Mesenchymal stem cell (in vitro differentiated cells and primary cell): ENCODE data around the gene TTYH1.

ENCODE experiments used
- DNase-seq: peaks from one replicate; pipeline ENCODE4 v3.0.0-alpha.2; 2013
- H2AFZ ChIP-seq: one replicate; pipeline ENCODE4 v1.6.1; 2013; ENCODE audit warnings: low read depth, mild to moderate bottlenecking, control low read depth, inconsistent platforms, low read length, moderate library complexity
- H2AK5ac ChIP-seq: 2 replicates; pipeline ENCODE4 v1.6.1; 2013; ENCODE audit warnings: low read length, moderate library complexity, mild to moderate bottlenecking, inconsistent platforms; ENCODE audit not compliant: severe bottlenecking
- H2BK120ac ChIP-seq: one replicate; pipeline ENCODE4 v1.6.1; 2013; ENCODE audit warnings: low read depth, mild to moderate bottlenecking, inconsistent platforms, low read length, moderate library complexity
- H2BK12ac ChIP-seq, 2 experiments: one replicate each; pipeline ENCODE4 v1.6.1; 2013; ENCODE audit warnings: inconsistent platforms in 2 of 2, low read length in 2 of 2, mild to moderate bottlenecking in 2 of 2, moderate library complexity in 2 of 2, control low read depth in 1 of 2
- H2BK15ac ChIP-seq: one replicate; pipeline ENCODE4 v1.6.1; 2013; ENCODE audit warnings: mild to moderate bottlenecking, low read depth, inconsistent platforms; ENCODE audit not compliant: poor library complexity, severe bottlenecking
- H2BK5ac ChIP-seq: 2 replicates; pipeline ENCODE4 v1.6.1; 2013; ENCODE audit warnings: low read depth, mild to moderate bottlenecking, low read length, control low read depth, inconsistent platforms; ENCODE audit not compliant: poor library complexity, severe bottlenecking
- H3K14ac ChIP-seq, 2 experiments: one replicate each; pipeline ENCODE4 v1.6.1; 2013; ENCODE audit warnings: inconsistent platforms in 2 of 2, low read length in 2 of 2, control low read depth in 1 of 2, mild to moderate bottlenecking in 1 of 2, moderate library complexity in 1 of 2
- H3K18ac ChIP-seq, 2 experiments: one replicate each; pipeline ENCODE4 v1.6.1; 2013; ENCODE audit warnings: inconsistent platforms in 2 of 2, low read length in 2 of 2, control low read depth in 1 of 2, low read depth in 1 of 2, mild to moderate bottlenecking in 1 of 2
- H3K23ac ChIP-seq, 2 experiments: one replicate each; pipeline ENCODE4 v1.6.1; 2013; ENCODE audit warnings: inconsistent platforms in 2 of 2, low read length in 2 of 2, mild to moderate bottlenecking in 2 of 2, moderate library complexity in 2 of 2, control low read depth in 1 of 2
- H3K27ac ChIP-seq: 2 replicates; pipeline ENCODE4 v1.5.1; 2013; ENCODE audit warnings: mild to moderate bottlenecking, moderate library complexity, low read length, control low read depth, inconsistent platforms; ENCODE audit not compliant: poor library complexity, severe bottlenecking
- H3K27me3 ChIP-seq, 2 experiments: 2 replicates each; pipeline versions ENCODE4 v1.6.1 to v1.7.0; 2013; ENCODE audit warnings: low read length in 2 of 2, mild to moderate bottlenecking in 2 of 2, moderate library complexity in 2 of 2, control low read depth in 1 of 2, inconsistent platforms in 1 of 2; ENCODE audit not compliant: control insufficient read depth in 1 of 2, insufficient read depth in 1 of 2
- H3K36me3 ChIP-seq, 2 experiments: 2 replicates each; pipeline versions ENCODE4 v1.6.1 to v1.7.0; 2013; ENCODE audit warnings: low read length in 2 of 2, control low read depth in 1 of 2, inconsistent platforms in 1 of 2, low read depth in 1 of 2, mild to moderate bottlenecking in 1 of 2; ENCODE audit not compliant: insufficient read depth in 2 of 2, control insufficient read depth in 1 of 2
- H3K4ac ChIP-seq, 2 experiments: one replicate each; pipeline ENCODE4 v1.6.1; 2013; ENCODE audit warnings: inconsistent platforms in 2 of 2, low read length in 2 of 2, mild to moderate bottlenecking in 2 of 2, moderate library complexity in 2 of 2, control low read depth in 1 of 2, low read depth in 1 of 2
- H3K4me1 ChIP-seq: 2 replicates; pipeline ENCODE4 v1.6.1; 2013; ENCODE audit warnings: low read depth, low read length, control low read depth; ENCODE audit not compliant: control insufficient read depth, insufficient read depth
- H3K4me2 ChIP-seq: 2 replicates; pipeline ENCODE4 v1.6.1; 2013; ENCODE audit warnings: low read length, mild to moderate bottlenecking, inconsistent platforms; ENCODE audit not compliant: poor library complexity, severe bottlenecking
- H3K4me3 ChIP-seq, 2 experiments: 2 replicates each; pipeline versions ENCODE4 v1.5.1 to v1.7.0; 2013; ENCODE audit warnings: low read length in 2 of 2, mild to moderate bottlenecking in 2 of 2, control low read depth in 1 of 2, low read depth in 1 of 2; ENCODE audit not compliant: insufficient read depth in 1 of 2
- H3K79me1 ChIP-seq: replicated peaks from 2 replicates; pipeline ENCODE4 v1.6.1; 2013; ENCODE audit warnings: mild to moderate bottlenecking, control low read depth, low read length, inconsistent platforms; ENCODE audit not compliant: poor library complexity, severe bottlenecking
- H3K9ac ChIP-seq: 2 replicates; pipeline ENCODE4 v1.7.0; 2013; ENCODE audit warnings: mild to moderate bottlenecking, low read length, moderate library complexity
- H3K9me3 ChIP-seq: 2 replicates; pipeline ENCODE4 v1.7.0; 2013; ENCODE audit warnings: mild to moderate bottlenecking, low read length; ENCODE audit not compliant: control insufficient read depth
- H4K8ac ChIP-seq: one replicate; pipeline ENCODE4 v1.6.1; 2013; ENCODE audit warnings: inconsistent platforms, mild to moderate bottlenecking, low read length, moderate library complexity
- H4K91ac ChIP-seq: one replicate; pipeline ENCODE4 v1.6.1; 2013; ENCODE audit warnings: mild to moderate bottlenecking, low read length, inconsistent platforms
- WGBS: methylation state at CpG from one replicate; pipeline ENCODE4 v1.1.7; 2013; ENCODE audit warnings: mixed read lengths; 5-methylcytosine and 5-hydroxymethylcytosine counted together

The TTYH1 gene

DNA sequence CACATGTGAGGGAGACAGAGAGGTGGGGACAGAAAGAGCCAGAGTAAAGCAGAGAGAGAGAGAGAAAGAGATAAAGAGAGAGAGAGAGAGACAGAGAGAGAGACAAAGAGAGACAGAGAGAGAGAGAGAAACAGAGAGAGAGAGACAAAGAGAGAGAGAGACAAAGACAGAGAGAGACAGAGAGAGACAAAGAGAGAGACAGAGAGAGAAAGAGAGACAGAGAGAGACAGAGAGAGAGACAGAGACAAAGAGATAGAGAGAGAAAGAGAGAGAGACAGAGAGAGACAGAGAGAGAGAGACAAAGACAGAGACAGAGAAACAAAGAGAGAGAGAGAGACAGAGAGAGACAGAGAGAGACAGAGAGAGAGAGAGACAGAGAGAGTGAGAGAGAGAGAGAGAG, 4.2 kb upstream of the TTYH1 start:
- no peak overlapping the region for H3K27ac ChIP-seq
- no peak overlapping the region for H2AK5ac ChIP-seq
- H3K18ac ChIP-seq: no peak overlapping the region
- no peak overlapping the region for H2BK5ac ChIP-seq
- H2AFZ ChIP-seq: no peak overlapping the region
- H3K23ac ChIP-seq: no peak overlapping the region
- H3K27me3 ChIP-seq: peaks cover 13 to 16% of the 10 kb centered on the region in 2 experiments
- H3K36me3 ChIP-seq: no peaks in the 10 kb centered on the region
- no peak overlapping the region for H3K4ac ChIP-seq
- no peak overlapping the region for H3K4me2 ChIP-seq
- no peak for DNase-seq
- no peaks in the 10 kb centered on the region for H3K4me1 ChIP-seq
- H2BK12ac ChIP-seq: no peak overlapping the region
- H3K14ac ChIP-seq: no peak overlapping the region
- H3K79me1 ChIP-seq: no peaks in the 10 kb centered on the region
- no peak overlapping the region for H3K9ac ChIP-seq
- H4K8ac ChIP-seq: no peak overlapping the region
- no peak overlapping the region for H2BK120ac ChIP-seq
- no peak overlapping the region for H4K91ac ChIP-seq
- H3K4me3 ChIP-seq: no peak overlapping the region
- no peak overlapping the region for H2BK15ac ChIP-seq
- peaks cover 6% of the 10 kb centered on the region for H3K9me3 ChIP-seq

DNA sequence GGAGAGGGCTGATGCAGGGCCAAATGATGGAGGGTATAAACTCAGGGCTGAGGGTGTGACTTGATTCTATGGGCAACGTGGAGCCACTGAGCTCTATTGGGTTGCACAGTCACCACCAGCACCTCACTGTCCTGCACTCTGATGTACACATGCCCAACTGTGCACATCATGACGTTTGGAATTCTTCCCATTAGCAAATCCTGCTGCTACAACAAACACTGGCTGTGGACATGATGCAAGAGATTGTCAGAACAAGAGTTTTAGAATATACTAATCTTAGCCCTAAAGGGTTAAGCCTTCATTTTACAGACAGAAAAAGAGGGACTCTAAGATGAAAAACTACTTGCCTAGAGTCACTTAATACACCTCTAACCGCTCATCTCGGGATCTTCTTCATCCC, 2.4 kb upstream of the TTYH1 start:
- Histone ChIP-seq H4K8ac (no peak overlapping the region), H3K27ac (no peak overlapping the region), H3K79me1 (no peaks in the 10 kb centered on the region), H2BK5ac (no peak overlapping the region), H2BK12ac (no peak overlapping the region), H4K91ac (no peak overlapping the region), H2AFZ (no peak overlapping the region), H3K9me3 (peaks cover 2% of the 10 kb centered on the region), H3K36me3 (peaks cover 0 to 6% of the 10 kb centered on the region in 2 experiments), H2BK15ac (no peak overlapping the region), H3K14ac (no peak overlapping the region), H2BK120ac (no peak overlapping the region), H3K27me3 (peaks cover 31 to 34% of the 10 kb centered on the region in 2 experiments), H3K4me3 (no peak overlapping the region), H3K4ac (no peak overlapping the region), H3K18ac (no peak overlapping the region), H2AK5ac (no peak overlapping the region), H3K4me2 (no peak overlapping the region), H3K23ac (no peak overlapping the region), H3K4me1 (peaks cover 4% of the 10 kb centered on the region), H3K9ac (no peak overlapping the region)
- 74% methylated on average over 3 of the region's 4 CpGs for WGBS
- no peak for DNase-seq

DNA sequence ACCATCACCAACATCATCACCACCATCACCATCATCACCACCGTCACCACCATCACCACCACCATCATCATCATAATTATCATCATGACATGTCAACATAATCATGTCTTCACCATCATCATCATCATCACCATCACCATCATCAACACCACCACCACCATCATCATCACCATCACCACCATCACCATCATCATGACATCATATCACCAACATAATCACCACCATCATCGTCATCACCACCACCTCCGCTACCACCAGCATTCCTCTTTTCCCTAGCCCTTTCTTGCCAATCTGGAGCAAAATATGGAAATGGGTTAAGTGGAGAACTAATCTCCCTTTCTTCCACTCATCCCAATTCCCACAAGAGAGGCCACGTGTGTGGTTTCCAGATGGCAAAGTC, 1.1 kb upstream of the TTYH1 start:
- no peak overlapping the region for H2AFZ ChIP-seq
- H3K4me3 ChIP-seq: no peak overlapping the region
- no peak overlapping the region for H2BK120ac ChIP-seq
- H2BK12ac ChIP-seq: no peak overlapping the region
- H2AK5ac ChIP-seq: no peak overlapping the region
- H3K79me1 ChIP-seq: no peaks in the 10 kb centered on the region
- peaks cover 4% of the 10 kb centered on the region for H3K4me1 ChIP-seq
- no peak overlapping the region for H3K4ac ChIP-seq
- no peak overlapping the region for H4K91ac ChIP-seq
- H3K9me3 ChIP-seq: no peaks in the 10 kb centered on the region
- H3K9ac ChIP-seq: no peak overlapping the region
- no peak for DNase-seq
- no peak overlapping the region for H2BK15ac ChIP-seq
- H3K36me3 ChIP-seq: peaks cover 0 to 6% of the 10 kb centered on the region in 2 experiments
- H2BK5ac ChIP-seq: no peak overlapping the region
- H3K14ac ChIP-seq: no peak overlapping the region
- H3K18ac ChIP-seq: no peak overlapping the region
- H3K27ac ChIP-seq: no peak overlapping the region
- H4K8ac ChIP-seq: no peak overlapping the region
- peaks cover 41 to 47% of the 10 kb centered on the region in 2 experiments for H3K27me3 ChIP-seq
- no peak overlapping the region for H3K23ac ChIP-seq
- 85% methylated on average over 4 of the region's 4 CpGs for WGBS
- no peak overlapping the region for H3K4me2 ChIP-seq

DNA sequence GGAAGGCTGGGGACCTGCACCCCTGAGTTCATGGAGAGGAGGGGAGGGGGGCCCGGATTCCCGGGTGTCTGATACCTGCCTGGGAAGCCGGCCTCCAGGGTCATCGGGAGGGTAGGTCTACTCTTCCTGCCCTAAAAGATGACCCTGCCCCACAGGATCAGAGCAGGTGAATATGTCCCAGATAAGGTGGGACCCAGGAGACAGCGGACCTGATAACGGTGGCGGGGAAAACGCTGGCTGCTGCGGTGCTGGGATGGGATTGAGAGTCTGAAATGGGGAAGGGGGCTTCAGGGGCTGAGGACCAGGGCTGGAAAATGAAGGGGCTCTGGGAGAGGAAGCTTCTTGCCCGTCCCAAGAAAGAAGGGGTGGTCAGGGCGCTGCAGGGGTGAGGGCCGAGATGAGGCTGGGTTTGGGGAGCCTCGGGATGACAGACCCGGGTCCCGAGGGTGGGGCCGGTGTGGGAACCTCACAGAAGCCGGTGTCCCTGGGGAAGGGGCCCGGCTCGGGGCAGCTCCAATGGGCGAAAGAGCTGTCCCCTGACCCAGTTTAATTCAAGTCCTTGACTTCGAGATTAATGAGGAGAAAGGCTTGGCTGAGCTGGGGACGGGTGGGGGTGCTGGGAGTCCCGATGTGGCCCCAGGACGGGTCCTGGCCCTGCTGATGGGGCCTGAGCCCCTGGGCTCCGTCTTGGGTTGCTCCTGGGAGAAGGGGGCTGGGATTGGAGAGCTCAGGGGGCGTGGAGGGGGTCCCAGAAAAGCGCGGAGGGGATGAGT, 823 bp downstream of the TTYH1 start:
- no peak overlapping the region for H2BK5ac ChIP-seq
- H3K18ac ChIP-seq: no peak overlapping the region
- no peak overlapping the region for H2AFZ ChIP-seq
- H3K36me3 ChIP-seq: peaks cover 0 to 6% of the 10 kb centered on the region in 2 experiments
- H3K4me1 ChIP-seq: peaks cover 12% of the 10 kb centered on the region
- no peak overlapping the region for H2BK15ac ChIP-seq
- H3K9me3 ChIP-seq: no peaks in the 10 kb centered on the region
- H3K4me3 ChIP-seq: no peak overlapping the region
- H3K23ac ChIP-seq: no peak overlapping the region
- no peaks in the 10 kb centered on the region for H3K79me1 ChIP-seq
- no peak overlapping the region for H3K27ac ChIP-seq
- H3K9ac ChIP-seq: no peak overlapping the region
- no peak overlapping the region for H4K91ac ChIP-seq
- H4K8ac ChIP-seq: no peak overlapping the region
- H3K4ac ChIP-seq: no peak overlapping the region
- H3K27me3 ChIP-seq: peaks cover 59 to 66% of the 10 kb centered on the region in 2 experiments
- H3K4me2 ChIP-seq: no peak overlapping the region
- no peak overlapping the region for H2AK5ac ChIP-seq
- H2BK120ac ChIP-seq: no peak overlapping the region
- H3K14ac ChIP-seq: no peak overlapping the region
- WGBS: 9% methylated on average over 24 of the region's 28 CpGs
- DNase-seq: no peak
- no peak overlapping the region for H2BK12ac ChIP-seq
